Stomach (tissue), 4 donors: ENCODE measurements around the gene KLK2.

ENCODE experiments used
- EP300 ChIP-seq: sonication (generic); formaldehyde crosslinking; IDR thresholded peaks from one replicate; pipeline ENCODE4 v1.6.1; 2017; ENCODE audit warnings: antibody characterized with exemption
- POLR2A ChIP-seq, 4 donors: fragments of 450-650 bp; IDR thresholded peaks; one replicate each; pipeline ENCODE4 v1.6.1; 2016; ENCODE audit warnings: antibody characterized with exemption in 4 of 4, control low read depth in 2 of 4, mild to moderate bottlenecking in 1 of 4, moderate library complexity in 1 of 4
- TF ChIP-seq, protein P1 (sequence below), 7 experiments: fragments of 450-650 bp in 4 of 7; fragments of 200-600 bp in 3 of 7; sonication (generic) in 3 of 7; IDR thresholded peaks; one replicate each; pipeline ENCODE4 v1.5.1; 2016 to 2019; ENCODE audit warnings: antibody characterized with exemption in 7 of 7, control low read depth in 2 of 7, mild to moderate bottlenecking in 1 of 7

DNA sequence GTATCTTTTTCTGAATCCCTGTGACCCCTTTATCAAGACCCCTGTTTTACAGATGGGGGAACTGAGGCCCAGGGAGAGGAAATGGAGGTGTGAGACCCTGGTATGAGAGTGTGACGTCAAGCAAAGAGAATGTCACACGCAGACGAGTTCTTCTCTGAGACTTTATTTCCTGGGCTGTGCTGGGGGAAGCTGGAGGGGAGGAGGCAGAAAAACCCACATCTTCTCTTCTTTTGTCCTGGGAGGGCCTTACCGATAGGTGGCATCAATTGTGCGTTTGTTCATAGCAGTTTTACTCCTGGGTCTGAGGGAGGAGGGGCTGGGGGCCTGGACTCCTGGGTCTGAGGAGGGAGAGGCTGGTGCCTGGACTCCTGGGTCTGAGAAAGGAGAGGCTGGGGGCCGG is 35.0 kb upstream of the KLK2 start:
- TF ChIP-seq EP300 = no peak
- TF ChIP-seq, protein P1, sequence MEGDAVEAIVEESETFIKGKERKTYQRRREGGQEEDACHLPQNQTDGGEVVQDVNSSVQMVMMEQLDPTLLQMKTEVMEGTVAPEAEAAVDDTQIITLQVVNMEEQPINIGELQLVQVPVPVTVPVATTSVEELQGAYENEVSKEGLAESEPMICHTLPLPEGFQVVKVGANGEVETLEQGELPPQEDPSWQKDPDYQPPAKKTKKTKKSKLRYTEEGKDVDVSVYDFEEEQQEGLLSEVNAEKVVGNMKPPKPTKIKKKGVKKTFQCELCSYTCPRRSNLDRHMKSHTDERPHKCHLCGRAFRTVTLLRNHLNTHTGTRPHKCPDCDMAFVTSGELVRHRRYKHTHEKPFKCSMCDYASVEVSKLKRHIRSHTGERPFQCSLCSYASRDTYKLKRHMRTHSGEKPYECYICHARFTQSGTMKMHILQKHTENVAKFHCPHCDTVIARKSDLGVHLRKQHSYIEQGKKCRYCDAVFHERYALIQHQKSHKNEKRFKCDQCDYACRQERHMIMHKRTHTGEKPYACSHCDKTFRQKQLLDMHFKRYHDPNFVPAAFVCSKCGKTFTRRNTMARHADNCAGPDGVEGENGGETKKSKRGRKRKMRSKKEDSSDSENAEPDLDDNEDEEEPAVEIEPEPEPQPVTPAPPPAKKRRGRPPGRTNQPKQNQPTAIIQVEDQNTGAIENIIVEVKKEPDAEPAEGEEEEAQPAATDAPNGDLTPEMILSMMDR (IDR thresholded peaks at IDR 0.05) = no peak
- TF ChIP-seq POLR2A (IDR thresholded peaks at IDR 0.05) = no peak
